Stimulated activated CD8-positive, alpha-beta memory T cell treated with anti-CD3 and anti-CD28 coated beads, Interleukin-4, amount 100 ng/mL, for 24 hours (primary cell): ENCODE measurements around the gene ERLEC1.
"Not testable (repeated sequence)": the region's sequence is repeated elsewhere in the genome, so short reads cannot be mapped to it uniquely, and the experiment has no call there.

Experiments used
- DNase-seq: peaks from one replicate; pipeline ENCODE4 v3.0.0-alpha.2; 2020; ENCODE audit warnings: low read depth

The ERLEC1 gene

DNA sequence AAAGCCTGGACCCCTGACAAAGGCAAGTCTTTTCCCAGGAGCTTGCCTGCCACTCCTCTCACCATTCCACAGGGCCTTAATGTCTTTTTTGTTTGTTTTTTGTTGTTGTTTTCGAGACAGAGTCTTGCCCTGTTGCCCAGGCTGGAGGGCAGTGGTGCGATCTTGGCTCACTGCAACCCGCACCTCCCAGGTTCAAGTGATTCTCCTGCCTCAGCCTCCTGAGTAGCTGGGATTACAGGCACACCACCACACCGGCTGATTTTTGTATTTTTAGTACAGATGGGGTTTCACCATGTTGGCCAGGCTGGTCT is 43.1 kb downstream of the ERLEC1 start:
- not testable (repeated sequence) for DNase-seq

DNA sequence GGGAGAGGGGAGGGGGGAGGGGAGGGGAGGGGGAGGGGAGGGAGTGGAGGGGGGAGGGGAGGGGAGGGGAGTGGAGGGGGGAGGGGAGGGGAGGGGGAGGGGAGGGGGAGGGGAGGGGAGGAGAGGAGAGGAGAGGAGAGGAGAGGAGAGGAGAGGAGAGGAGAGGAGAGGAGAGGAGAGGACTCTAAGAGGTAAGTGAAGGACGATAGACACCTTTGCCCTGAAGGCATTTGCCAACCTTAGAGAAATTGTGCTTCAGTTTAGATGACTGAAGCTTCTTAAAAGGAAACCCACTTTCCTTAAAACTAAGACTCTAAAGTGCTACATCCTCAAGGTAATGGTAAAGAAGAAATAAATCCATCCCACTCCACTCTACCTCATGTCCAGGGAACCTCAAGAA is 53.7 kb downstream of the ERLEC1 start:
- DNase-seq = no peak

DNA sequence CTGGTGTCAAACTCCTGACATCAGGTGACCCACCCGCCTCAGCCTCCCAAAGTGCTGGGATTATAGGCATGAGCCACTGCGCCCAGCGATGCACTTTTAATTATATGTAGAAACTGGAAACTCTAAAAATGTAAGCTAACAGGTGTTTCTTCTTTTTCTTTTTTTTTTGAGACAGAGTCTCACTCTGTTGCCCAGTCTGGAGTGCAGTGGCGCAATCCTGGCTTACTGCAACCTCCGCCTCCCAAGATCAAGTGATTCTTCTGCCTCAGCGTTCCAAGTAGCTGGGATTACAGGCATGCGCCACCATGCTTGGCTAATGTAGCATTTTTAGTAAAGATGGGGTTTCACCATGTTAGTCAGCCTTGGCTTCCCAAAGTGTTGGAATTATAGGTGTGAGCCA is 54.8 kb downstream of the ERLEC1 start:
- not testable (repeated sequence) for DNase-seq

DNA sequence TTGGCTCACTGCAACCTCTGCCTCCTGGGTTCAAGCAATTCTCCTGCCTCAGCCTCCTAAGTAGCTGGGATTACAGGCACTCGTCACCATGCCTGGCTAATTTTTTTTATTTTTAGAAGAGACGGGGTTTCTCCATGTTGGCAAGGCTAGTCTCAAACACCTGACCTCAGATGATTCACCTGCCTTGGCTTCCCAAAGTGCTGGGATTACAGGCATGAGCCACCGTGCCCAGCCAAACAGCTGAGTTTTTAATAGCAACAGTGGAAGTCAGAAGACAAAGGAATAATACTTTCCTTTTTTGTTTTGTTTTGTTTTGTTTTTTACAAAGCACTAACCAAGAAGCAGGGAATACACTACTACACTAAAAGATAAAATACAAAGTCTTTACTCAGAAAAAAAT is 56.0 kb downstream of the ERLEC1 start:
- DNase-seq = no peak

DNA sequence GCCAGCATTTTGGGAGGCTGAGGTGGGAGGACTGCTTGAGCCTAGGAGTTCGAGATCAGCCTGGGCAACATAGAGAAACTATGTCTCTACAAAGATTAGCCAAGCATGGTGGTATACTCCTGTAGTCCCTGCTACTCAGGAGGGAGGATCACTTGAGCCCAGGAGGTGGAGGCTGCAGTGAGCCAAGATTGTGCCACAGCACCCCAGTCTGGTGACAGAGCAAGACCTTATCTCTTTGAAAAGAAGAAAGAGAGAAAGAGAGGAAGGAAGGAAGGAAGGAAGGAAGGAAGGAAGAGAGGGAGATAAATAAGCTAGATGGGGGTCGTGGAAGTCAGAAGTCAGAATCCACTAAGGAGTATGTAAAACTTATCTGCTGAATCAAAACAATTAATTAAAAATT is 56.8 kb downstream of the ERLEC1 start:
- DNase-seq = no peak

DNA sequence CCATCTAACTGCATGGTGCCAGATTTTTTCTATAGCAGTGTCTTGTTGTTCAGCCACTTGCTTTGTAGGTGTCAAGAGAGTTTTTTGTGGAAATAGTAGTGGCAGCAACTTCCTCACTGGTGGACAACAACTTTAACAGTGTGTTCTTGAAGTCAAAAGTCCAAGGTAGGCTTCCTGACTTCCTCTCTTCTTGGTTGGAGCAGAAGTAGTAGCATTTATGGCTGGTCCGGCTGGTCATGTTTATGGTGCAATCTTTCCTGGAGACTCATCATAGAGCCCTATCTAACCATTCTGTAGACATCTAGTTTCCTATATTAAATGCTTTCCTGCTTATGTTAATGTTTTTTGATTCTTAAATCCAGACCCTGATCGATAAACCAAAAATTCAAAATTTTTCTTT is 61.2 kb downstream of the ERLEC1 start:
- no peak for DNase-seq

DNA sequence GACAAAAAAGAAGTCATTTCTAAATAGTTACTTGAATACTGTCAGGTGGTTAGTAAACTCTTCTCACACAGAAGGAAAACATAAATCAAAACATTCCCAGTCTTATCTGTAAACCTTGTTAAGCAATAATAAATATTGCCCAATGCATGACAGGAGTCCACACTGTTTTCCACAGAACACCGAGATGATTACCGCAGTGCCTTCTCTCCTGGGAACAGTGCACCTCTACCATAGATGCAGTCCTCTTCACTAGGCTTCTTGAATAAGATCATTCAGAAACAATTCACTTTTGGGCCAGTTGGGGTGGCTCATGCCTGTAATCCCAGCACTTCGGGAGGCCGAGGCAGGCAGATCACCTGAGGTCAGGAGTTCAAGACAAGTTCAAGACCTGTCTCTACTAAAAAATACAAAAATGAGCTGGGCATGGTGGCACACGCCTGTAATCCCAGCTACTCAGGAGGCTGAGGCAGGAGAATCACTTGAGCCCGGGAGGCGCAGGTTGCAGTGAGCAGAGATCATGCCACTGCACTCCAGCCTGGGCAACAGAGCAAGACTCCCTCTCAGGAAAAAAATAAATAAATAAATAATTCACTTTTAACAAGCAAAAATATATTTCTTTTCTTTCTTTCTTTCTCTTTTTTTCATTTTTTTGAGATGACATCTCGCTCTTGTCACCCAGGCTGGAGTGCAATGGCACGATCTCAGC is 64.4 kb downstream of the ERLEC1 start:
- DNase-seq = not testable (repeated sequence)

DNA sequence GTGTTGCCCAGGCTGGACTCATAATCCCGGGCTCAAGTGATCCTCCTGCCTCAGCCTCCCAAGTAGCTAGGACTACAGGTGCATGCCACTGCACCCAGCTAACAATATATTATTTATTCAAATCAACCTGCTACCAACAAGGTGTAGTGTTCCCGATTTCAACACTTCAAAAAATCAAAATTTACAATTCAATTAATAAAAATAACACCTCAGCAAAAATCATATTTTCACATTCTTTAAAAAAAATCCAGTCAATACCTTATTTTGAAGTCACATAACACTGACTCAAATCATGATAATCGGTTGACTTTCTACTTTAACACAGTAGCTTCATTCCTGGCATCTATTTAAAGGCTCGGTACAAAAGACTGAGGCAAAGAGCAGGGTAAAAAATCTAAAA is 65.7 kb downstream of the ERLEC1 start:
- DNase-seq = no peak

DNA sequence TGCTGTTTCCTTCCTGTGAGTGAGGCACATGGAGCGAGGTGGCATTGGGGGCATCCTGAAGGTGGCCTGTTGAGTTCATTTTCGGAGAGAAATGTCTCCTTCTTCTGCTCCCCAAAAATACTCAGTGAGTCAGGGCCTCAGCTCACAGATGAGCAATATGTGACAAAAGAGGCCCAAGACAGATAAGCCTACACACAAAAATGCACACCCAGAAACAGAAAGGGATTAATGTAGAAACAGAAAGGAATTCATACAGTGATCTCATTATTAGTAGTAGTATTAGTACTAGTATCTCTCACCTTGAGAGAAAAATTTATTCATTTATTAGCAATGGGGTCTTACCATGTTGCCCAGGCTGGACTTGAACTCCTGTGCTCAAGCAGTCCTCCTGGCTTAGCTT is 67.8 kb downstream of the ERLEC1 start:
- DNase-seq = no peak

DNA sequence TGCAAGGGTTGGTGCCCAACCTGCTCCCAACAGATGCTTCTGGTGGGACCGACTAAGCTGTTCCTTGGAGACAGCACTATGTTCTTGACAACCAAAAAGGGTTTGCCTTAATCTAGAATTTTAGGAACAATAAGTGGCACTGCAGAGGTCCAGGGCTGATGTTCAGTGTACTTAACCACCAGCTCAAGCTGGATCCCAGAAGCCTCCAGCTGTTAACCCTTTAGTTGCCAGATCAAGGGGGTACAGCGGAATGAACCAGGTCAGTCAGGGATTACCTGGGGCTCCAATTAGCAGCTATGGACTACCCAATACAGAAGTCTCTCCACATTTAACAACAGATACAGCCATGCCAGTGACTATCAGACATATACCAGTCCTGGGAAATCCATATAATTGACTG is 69.4 kb downstream of the ERLEC1 start:
- DNase-seq = no peak

DNA sequence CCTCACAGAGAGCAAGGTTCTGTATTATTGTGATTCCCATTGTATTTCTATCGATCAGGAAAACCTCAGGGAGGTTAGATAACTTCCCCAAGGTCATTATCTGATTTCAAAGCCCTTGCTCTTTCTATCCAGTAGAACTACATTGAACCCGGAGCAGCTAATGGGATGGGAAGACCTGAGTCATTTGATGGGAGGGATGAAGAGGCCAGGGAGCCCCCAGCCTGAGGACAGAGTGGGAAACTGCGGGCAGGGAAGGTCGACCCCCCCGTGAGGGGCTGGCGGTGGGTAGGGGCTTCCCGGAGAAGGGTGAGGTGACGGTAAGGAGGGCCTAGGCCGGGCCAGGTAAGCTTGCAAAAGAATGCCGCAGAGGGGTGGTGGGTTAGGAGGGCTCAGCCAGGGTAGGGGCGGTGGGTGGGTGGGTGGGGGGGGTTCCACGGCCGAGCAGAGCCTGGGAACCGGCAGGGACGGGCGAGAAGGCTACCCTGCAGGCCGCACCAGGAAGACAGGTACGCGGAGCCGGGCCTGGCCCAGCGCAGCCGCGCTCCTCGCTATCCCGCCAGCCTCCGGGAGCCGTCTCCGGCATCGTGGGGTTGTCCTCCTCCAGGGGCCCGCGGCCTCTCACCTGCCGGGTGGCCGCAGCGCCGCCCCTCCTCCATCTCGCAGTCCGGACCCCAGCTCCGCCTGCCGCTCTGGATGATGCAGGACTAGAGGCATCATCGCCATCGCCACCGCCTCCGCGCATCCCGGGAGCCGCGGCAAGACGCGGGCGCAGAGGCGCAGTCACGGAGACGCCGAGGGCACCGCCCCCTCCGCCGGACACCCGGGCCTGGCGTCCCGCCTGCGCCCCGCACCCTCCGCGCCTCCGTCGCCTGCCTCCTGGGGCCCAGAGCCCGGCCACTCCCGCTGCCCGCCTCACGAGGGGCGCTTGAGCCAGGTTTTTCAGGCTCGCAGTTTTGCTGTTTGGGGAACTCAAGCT is 72.7 kb downstream of the ERLEC1 start, which contains the start of gene GPR75:
TSS of gene GPR75 (minus strand) at position 762 of the 976 bp plus-strand sequence. CDS start 5,211 bp downstream, outside the sequence.
- DNase-seq = no peak

DNA sequence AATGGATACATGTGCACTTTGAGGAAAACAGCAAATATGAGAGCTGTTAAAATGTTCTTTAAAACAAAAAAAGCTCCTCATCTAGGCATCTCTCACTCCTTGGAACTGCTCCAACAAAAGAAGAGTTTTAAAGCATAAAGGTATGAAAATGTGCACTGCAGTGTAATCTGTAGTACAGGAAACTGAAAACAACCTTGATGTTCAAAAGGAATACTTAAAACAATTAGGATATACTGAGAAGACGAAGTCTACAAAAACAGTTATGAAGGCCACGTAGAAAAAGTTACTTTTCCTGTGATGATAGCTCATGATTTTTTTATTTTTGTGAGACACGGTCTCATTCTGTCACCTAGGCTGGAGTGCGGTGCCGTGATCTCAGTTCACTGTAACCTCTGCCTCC is 75.0 kb downstream of the ERLEC1 start:
- no peak for DNase-seq

DNA sequence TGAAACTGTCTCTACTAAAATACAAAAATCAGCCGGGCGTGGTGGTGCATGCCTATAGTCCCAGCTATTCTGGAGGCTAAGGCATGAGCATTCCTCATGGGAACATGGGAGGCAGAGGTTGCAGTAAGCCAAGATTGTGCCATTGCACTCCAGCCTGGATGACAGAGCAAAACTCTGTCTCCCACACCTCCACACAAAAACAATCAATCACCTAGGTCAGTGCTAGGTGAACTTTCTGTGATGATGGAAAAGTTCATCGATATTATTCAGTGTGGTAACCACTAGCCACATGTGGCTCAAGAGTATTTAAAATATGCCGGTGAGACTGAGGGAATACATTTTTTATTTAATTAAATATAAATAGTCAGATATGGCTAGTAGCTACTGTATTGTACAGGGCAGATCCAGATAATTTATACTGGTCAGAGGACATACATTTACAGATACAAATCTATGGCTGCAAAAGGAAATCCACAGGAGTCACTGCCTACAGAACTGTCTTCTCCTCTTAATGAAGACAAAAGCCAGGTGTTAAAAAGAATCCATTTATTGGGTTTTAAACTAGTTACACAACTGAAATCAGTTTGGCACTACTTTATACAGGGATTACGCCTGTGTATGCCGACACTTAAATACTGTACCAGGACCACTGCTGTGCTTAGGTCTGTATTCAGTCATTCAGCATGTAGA is 76.8 kb downstream of the ERLEC1 start:
- DNase-seq = no peak

DNA sequence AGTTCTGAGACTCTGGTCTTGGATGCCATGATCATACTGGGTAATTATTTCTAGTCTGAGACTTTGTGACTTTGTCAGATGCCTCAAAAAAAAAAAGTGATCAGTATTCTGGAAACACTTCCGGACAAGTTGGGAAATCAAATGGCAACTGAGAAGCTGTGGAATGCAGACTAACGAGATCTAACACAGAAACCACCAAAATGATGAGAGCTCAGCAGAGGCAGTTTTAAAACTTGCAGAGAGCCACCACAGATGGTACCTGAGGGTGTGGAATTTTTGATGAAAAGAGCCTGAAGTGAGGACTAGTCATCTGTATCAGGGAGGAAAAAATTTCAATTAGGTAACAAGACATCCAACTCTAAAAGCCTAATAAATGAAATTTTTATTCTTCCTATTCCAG is 78.4 kb downstream of the ERLEC1 start:
- DNase-seq = no peak

DNA sequence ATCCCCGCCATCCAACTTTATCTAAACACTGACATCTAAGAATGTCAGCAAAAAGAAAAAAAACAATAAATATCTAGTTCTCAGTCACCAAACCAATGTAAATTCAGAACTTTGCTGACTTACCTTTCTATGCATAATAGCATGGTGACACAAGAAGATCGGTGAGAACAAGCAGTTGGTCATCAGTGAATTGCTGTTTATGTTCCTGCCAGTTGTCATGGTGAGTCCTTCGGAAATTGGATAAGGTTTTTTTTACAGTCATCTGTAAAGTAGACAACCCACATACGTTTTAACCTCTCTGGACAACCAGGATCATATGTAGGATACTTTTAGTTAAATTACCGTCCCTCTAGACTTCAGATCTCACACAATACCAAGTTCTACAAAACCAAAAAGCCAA is 79.1 kb downstream of the ERLEC1 start:
- no peak for DNase-seq

DNA sequence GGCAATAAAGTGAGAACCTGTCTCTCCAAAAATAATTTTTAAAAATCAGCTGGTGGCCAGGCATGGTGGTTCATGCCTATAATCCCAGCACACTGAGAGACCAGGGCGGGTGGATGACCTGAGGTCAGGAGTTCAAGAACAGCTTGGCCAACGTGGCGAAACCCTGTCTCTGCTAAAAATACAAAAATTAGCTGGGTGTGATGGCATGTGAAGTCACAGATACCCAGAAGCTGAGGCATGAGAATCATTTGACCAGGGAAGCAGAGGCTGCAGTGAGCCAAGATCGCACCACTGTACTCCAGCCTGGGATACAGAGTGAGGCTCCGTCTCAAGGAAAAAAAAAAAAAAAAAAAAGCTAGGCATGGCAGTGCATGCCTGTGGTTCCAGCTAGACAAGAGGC is 80.3 kb downstream of the ERLEC1 start:
- DNase-seq = no peak

DNA sequence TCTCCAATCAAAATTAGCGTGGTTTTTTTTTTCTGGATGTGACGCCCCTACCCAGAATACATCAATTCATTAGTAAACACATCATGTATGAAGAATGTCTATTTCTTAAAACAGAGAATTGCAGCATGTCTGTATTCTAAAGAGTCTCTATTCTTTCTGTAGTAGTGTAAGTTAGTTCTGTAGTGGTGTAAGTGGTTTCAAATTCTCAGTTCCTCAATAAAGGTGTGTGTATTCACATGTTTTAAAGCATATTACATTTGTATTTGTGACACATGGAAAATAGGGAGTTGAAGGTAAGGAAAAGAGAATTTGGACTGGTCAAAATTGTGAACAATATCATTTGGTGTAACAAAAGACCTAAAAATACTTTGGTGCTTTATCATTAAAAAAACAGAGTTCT is 80.9 kb downstream of the ERLEC1 start:
- DNase-seq = no peak
